Peyer's patch (tissue), 4 donors: ENCODE measurements around the gene YJU2.
"Not testable (repeated sequence)": the region's sequence is repeated elsewhere in the genome, so short reads cannot be mapped to it uniquely, and the experiment has no call there.

ENCODE experiments used
- CTCF ChIP-seq, 6 experiments: fragments of 450-650 bp in 4 of 6; fragments of 200-600 bp in 2 of 6; sonication (generic) in 1 of 6; IDR thresholded peaks; one replicate each; pipeline ENCODE4 v1.5.1; 2017 to 2019; ENCODE audit warnings: antibody characterized with exemption in 6 of 6, mild to moderate bottlenecking in 3 of 6, moderate library complexity in 1 of 6
- POLR2A ChIP-seq, 2 donors: fragments of 450-650 bp; IDR thresholded peaks; one replicate each; pipeline ENCODE4 v1.5.1; 2017; ENCODE audit warnings: antibody characterized with exemption in 2 of 2, mild to moderate bottlenecking in 2 of 2, moderate library complexity in 2 of 2

DNA sequence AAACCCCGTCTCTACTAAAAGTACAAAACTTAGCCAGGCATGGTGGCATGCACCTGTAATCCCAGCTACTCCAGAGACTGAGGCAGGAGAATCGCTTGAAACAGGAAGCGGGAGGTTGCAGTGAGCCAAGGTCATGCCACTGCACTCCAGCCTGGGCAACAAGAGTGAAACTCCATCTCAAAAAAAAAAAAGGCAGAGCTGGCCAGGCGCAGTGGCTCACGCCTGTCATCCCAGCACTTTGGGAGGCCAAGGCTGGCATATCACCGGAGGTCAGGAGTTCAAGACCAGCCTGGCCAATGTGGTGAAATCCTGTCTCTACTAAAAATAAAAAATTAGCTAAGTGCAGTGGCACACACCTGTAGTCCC, 27.4 kb downstream of the YJU2 start:
- not testable (repeated sequence) for TF ChIP-seq CTCF, POLR2A (IDR thresholded peaks at IDR 0.05)
